IMR-90 (cell line): ENCODE results near the gene AHNAK.

Experiments used
- MAFK ChIP-seq: IDR thresholded peaks from 2 replicates; pipeline ENCODE4 v1.6.1; 2012; ENCODE audit warnings: low read depth, low read length, improper control_type of control experiment
- MXI1 ChIP-seq: IDR thresholded peaks from 2 replicates; pipeline ENCODE4 v1.6.1; 2012; ENCODE audit warnings: low read depth, mild to moderate bottlenecking, low read length, moderate library complexity, borderline replicate concordance
- RCOR1 ChIP-seq: IDR thresholded peaks from 2 replicates; pipeline ENCODE4 v1.6.1; 2012; ENCODE audit warnings: mild to moderate bottlenecking, low read length, improper control_type of control experiment; ENCODE audit not compliant: insufficient replicate concordance
- SMC3 ChIP-seq: fragments of 150-350 bp; IDR thresholded peaks from 2 replicates; pipeline ENCODE4 v1.6.1; 2016; ENCODE audit warnings: low read depth, mild to moderate bottlenecking, antibody characterized with exemption, low read length, moderate library complexity
- TF ChIP-seq, protein P1 (sequence below): conservative IDR thresholded peaks from 2 replicates; pipeline ENCODE4 v1.5.1; 2012; ENCODE audit warnings: mild to moderate bottlenecking, low read depth, low read length, improper control_type of control experiment
- TF ChIP-seq, protein P2 (sequence below): fragments of 150-350 bp; IDR thresholded peaks from 2 replicates; pipeline ENCODE4 v1.6.1; 2017; ENCODE audit warnings: mild to moderate bottlenecking, antibody characterized with exemption, low read length, low read depth

DNA sequence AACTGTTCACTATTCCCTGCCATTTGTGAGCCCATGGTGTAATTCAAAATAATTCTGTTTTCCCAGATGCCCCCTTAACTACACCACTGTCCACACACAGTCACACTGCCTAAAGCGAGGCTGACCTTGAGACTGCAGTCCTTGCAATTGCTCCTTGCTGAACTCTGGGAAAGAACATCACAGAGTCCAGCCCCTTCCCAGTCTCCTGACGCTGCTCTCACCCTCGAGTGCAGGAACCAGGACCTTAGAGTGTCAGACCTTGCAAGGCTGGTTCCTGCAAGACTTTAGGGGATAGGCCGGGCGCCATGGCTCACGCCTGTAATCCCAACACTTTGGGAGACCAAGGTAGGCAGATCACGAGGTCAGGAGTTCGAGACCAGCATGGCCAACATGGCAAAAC lies 33.6 kb downstream of the AHNAK start:
- TF ChIP-seq RCOR1 (no peak), SMC3 (no peak), MAFK (no peak), MXI1 (no peak)
- TF ChIP-seq, protein P1, sequence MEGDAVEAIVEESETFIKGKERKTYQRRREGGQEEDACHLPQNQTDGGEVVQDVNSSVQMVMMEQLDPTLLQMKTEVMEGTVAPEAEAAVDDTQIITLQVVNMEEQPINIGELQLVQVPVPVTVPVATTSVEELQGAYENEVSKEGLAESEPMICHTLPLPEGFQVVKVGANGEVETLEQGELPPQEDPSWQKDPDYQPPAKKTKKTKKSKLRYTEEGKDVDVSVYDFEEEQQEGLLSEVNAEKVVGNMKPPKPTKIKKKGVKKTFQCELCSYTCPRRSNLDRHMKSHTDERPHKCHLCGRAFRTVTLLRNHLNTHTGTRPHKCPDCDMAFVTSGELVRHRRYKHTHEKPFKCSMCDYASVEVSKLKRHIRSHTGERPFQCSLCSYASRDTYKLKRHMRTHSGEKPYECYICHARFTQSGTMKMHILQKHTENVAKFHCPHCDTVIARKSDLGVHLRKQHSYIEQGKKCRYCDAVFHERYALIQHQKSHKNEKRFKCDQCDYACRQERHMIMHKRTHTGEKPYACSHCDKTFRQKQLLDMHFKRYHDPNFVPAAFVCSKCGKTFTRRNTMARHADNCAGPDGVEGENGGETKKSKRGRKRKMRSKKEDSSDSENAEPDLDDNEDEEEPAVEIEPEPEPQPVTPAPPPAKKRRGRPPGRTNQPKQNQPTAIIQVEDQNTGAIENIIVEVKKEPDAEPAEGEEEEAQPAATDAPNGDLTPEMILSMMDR, result no peak
- TF ChIP-seq, protein P2, sequence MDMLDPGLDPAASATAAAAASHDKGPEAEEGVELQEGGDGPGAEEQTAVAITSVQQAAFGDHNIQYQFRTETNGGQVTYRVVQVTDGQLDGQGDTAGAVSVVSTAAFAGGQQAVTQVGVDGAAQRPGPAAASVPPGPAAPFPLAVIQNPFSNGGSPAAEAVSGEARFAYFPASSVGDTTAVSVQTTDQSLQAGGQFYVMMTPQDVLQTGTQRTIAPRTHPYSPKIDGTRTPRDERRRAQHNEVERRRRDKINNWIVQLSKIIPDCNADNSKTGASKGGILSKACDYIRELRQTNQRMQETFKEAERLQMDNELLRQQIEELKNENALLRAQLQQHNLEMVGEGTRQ, result no peak
